SHP77 treated with DMSO at 0.1 percent for 48 hours (cell line): Measurements from ENCODE around the gene DPP10.

Experiments
- DNase-seq: peaks from one replicate; lab custom pipeline; 2025; lab: John Stamatoyannopoulos, UW

The DPP10 gene

GRCh38 chr2:114609203-114609602 lies 166.8 kb downstream of the DPP10 start:
- DNase-seq: no peak

- no peak for DNase-seq
These were observed 167.4 kb downstream of the DPP10 start for GRCh38 chr2:114609801-114610200.

GRCh38 chr2:114610677-114611076 lies 168.2 kb downstream of the DPP10 start:
- DNase-seq: no peak

- DNase-seq: no peak
These were observed 172.2 kb downstream of the DPP10 start for GRCh38 chr2:114614592-114614991.

GRCh38 chr2:114628481-114628880 lies 186.0 kb downstream of the DPP10 start:
- no peak for DNase-seq

- DNase-seq: no peak
These were observed 188.7 kb downstream of the DPP10 start for GRCh38 chr2:114631146-114631545.

GRCh38 chr2:114642166-114642770 lies 199.8 kb downstream of the DPP10 start:
- DNase-seq: no peak

GRCh38 chr2:114642988-114643553 lies 200.6 kb downstream of the DPP10 start:
- DNase-seq: no peak

GRCh38 chr2:114651933-114652332 lies 209.5 kb downstream of the DPP10 start:
- DNase-seq: no peak

GRCh38 chr2:114659880-114660279 lies 217.4 kb downstream of the DPP10 start:
- no peak for DNase-seq

GRCh38 chr2:114661971-114662939 lies 219.8 kb downstream of the DPP10 start:
- DNase-seq: no peak

- DNase-seq: no peak
These were observed 226.0 kb downstream of the DPP10 start for GRCh38 chr2:114668415-114668814.

- DNase-seq: no peak
These were observed 240.8 kb downstream of the DPP10 start for GRCh38 chr2:114683251-114683650.

GRCh38 chr2:114684403-114684802 lies 242.0 kb downstream of the DPP10 start:
- no peak for DNase-seq

- no peak for DNase-seq
These were observed 242.7 kb downstream of the DPP10 start for GRCh38 chr2:114685102-114685501.

GRCh38 chr2:114688241-114688640 lies 245.8 kb downstream of the DPP10 start:
- DNase-seq: no peak

- no peak for DNase-seq
These were observed 256.1 kb downstream of the DPP10 start for GRCh38 chr2:114698520-114698919.

GRCh38 chr2:114699423-114699944 lies 257.0 kb downstream of the DPP10 start:
- no peak for DNase-seq

- no peak for DNase-seq
These were observed 258.0 kb downstream of the DPP10 start for GRCh38 chr2:114700440-114700839.

GRCh38 chr2:114709936-114710850 lies 267.8 kb downstream of the DPP10 start:
- DNase-seq: no peak

- no peak for DNase-seq
These were observed 271.9 kb downstream of the DPP10 start for GRCh38 chr2:114714313-114714712.

- no peak for DNase-seq
These were observed 274.6 kb downstream of the DPP10 start for GRCh38 chr2:114717049-114717448.
